GM12878 (cell line): Measurements from ENCODE around the gene TMEM266. TPM values are rescaled to one million over a fixed set of nuclear protein-coding genes. Genes with fewer than 3 reads are reported as not detected.

Experiments
- ATAC-seq: fragments of 200-7000 bp; cut with Tn5 transposase; 3 replicates; pipeline ENCODE4 v1.9.1; 2020; ENCODE audit warnings: mild to moderate bottlenecking, moderate library complexity
- BruUV-seq: library from RNA; stranded (reverse); fragments of 400-500 nt; replicated peaks from 2 replicates; lab custom pipeline; 2021; lab: Mats Ljungman, UMichigan
- CTCF ChIA-PET: fragments of 300-600 bp; sonication (Branson Sonifier 250); formaldehyde crosslinking; extraction: SDS; loops from one replicate; lab custom pipeline; 2021; ENCODE audit warnings: inconsistent platforms; lab: Yijun Ruan, JAX
- POLR2A ChIA-PET: fragments of 350-600 bp; formaldehyde crosslinking; extraction: SDS; loops from one replicate; lab custom pipeline; 2021; ENCODE audit warnings: inconsistent platforms; lab: Charles Lee
- RAD21 ChIA-PET: fragments of 300-600 bp; sonication (Branson Sonifier 250); formaldehyde crosslinking; loops from one replicate; lab custom pipeline; 2023; ENCODE audit warnings: antibody characterized with exemption; ENCODE audit not compliant: unreplicated experiment; lab: Charles Lee
- SMC1A ChIA-PET: fragments of 300-600 bp; sonication (Branson Sonifier 250); formaldehyde crosslinking; loops from one replicate; lab custom pipeline; 2023; ENCODE audit not compliant: unreplicated experiment, uncharacterized antibody; lab: Charles Lee
- DNase-seq: peaks from one replicate; pipeline ENCODE4 v3.0.0-alpha.2; 2011; ENCODE audit warnings: low read depth, low spot score
- FAIRE-seq: peaks from 3 replicates; lab custom pipeline; 2011; peaks lifted over from hg19 to GRCh38; lab: Jason Lieb, UNC
- H2AFZ ChIP-seq: 2 replicates; pipeline ENCODE4 v1.6.0; 2011; ENCODE audit warnings: low read depth, low read length, control low read depth; ENCODE audit not compliant: control insufficient read depth
- H3K27ac ChIP-seq: 2 replicates; pipeline ENCODE4 v1.5.1; 2011; ENCODE audit warnings: control low read depth; ENCODE audit not compliant: control insufficient read depth, insufficient read depth
- H3K27me3 ChIP-seq, 2 experiments: replicated peaks in 1 of 2; 2 replicates each; pipeline versions ENCODE4 v1.6.0 to v1.6.1; 2011; ENCODE audit warnings: low read length in 1 of 2; ENCODE audit not compliant: control insufficient read depth in 2 of 2, insufficient read depth in 2 of 2
- H3K36me3 ChIP-seq, 2 experiments: 2 replicates each; pipeline ENCODE4 v1.5.1; 2011; ENCODE audit warnings: low read length in 1 of 2; ENCODE audit not compliant: control insufficient read depth in 2 of 2, insufficient read depth in 2 of 2
- H3K4me1 ChIP-seq: 2 replicates; pipeline ENCODE4 v1.6.1; 2011; ENCODE audit warnings: mild to moderate bottlenecking, low read length, moderate library complexity, mixed read lengths; ENCODE audit not compliant: control insufficient read depth, insufficient read depth
- H3K4me2 ChIP-seq: 2 replicates; pipeline ENCODE4 v1.6.0; 2011; ENCODE audit warnings: control low read depth; ENCODE audit not compliant: control insufficient read depth, insufficient read depth
- H3K4me3 ChIP-seq: fragments of 200-600 bp; sonication (generic); 2 replicates; pipeline ENCODE4 v1.5.1; 2016
- H3K79me2 ChIP-seq: 2 replicates; pipeline ENCODE4 v1.6.0; 2011; ENCODE audit warnings: low read length; ENCODE audit not compliant: control insufficient read depth, insufficient read depth
- H3K9ac ChIP-seq: 2 replicates; pipeline ENCODE4 v1.8.0; 2011; ENCODE audit warnings: low read length, control low read depth, mixed read lengths; ENCODE audit not compliant: control insufficient read depth, insufficient read depth
- H3K9me3 ChIP-seq: replicated peaks from 3 replicates; pipeline ENCODE4 v1.5.1; 2011; ENCODE audit warnings: mild to moderate bottlenecking, low read length; ENCODE audit not compliant: control insufficient read depth, insufficient read depth
- H4K20me1 ChIP-seq: 2 replicates; pipeline ENCODE4 v1.6.0; 2011; ENCODE audit not compliant: control insufficient read depth, insufficient read depth
- ATF7 ChIP-seq: fragments of 450-650 bp; IDR thresholded peaks from 2 replicates; pipeline ENCODE4 v1.6.1; 2016; ENCODE audit warnings: low read depth, mild to moderate bottlenecking
- CBFB ChIP-seq: IDR thresholded peaks from 2 replicates; pipeline ENCODE4 v1.6.1; 2016; ENCODE audit warnings: antibody characterized with exemption, low read depth
- GATAD2B ChIP-seq: fragments of 450-650 bp; conservative IDR thresholded peaks from 2 replicates; pipeline ENCODE4 v1.6.1; 2017; ENCODE audit warnings: low read depth, mild to moderate bottlenecking, moderate library complexity
- JUNB ChIP-seq: IDR thresholded peaks from 2 replicates; pipeline ENCODE4 v1.6.1; 2016; ENCODE audit warnings: antibody characterized with exemption, mild to moderate bottlenecking
- KLF5 ChIP-seq: fragments of 450-650 bp; IDR thresholded peaks from 2 replicates; pipeline ENCODE4 v1.6.1; 2014; ENCODE audit warnings: mild to moderate bottlenecking; ENCODE audit not compliant: partially characterized antibody
- MTA3 ChIP-seq: IDR thresholded peaks from 2 replicates; pipeline ENCODE4 v1.6.1; 2012; ENCODE audit warnings: low read length, inconsistent platforms, borderline replicate concordance
- NFIC ChIP-seq: IDR thresholded peaks from 2 replicates; pipeline ENCODE4 v1.6.1; 2012; ENCODE audit warnings: low read depth, mild to moderate bottlenecking, inconsistent platforms, low read length, moderate library complexity
- NFYB ChIP-seq: IDR thresholded peaks from 2 replicates; pipeline ENCODE4 v1.6.1; 2011; ENCODE audit warnings: low read depth, mild to moderate bottlenecking, low read length, improper control_type of control experiment, moderate library complexity; ENCODE audit not compliant: insufficient read depth
- POLR2AphosphoS2 ChIP-seq: IDR thresholded peaks from 2 replicates; pipeline ENCODE4 v1.6.1; 2011; ENCODE audit warnings: low read depth, mild to moderate bottlenecking, low read length, improper control_type of control experiment, moderate library complexity
- RBBP5 ChIP-seq: fragments of 200-600 bp; sonication (generic); conservative IDR thresholded peaks from 2 replicates; pipeline ENCODE4 v1.6.1; 2016
- SMAD1 ChIP-seq: fragments of 450-650 bp; IDR thresholded peaks from 2 replicates; pipeline ENCODE4 v1.6.1; 2018; ENCODE audit warnings: mild to moderate bottlenecking, low read depth; ENCODE audit not compliant: partially characterized antibody
- ZSCAN29 ChIP-seq: fragments of 450-650 bp; IDR thresholded peaks from 2 replicates; pipeline ENCODE4 v1.6.1; 2017; ENCODE audit warnings: mild to moderate bottlenecking, moderate library complexity
- WGBS: methylation state at CpG from one replicate; pipeline ENCODE4 v1.1.6; 2016; ENCODE audit warnings: low lambda C conversion rate; ENCODE audit not compliant: insufficient replicate concordance, insufficient coverage; ENCODE audit errors: missing lambda C conversion rate; 5-methylcytosine and 5-hydroxymethylcytosine counted together
- in situ Hi-C: fragments of 300-500 bp; cut with MboI; formaldehyde crosslinking; loops from 9 replicates; pipeline ENCODE4 v1.14.3; 2018; ENCODE audit warnings: mixed read lengths
- intact Hi-C: fragments of 100-400 bp; cut with micrococcal nuclease; formaldehyde crosslinking; loops from one replicate; pipeline ENCODE4 v1.14.2; 2022; ENCODE audit not compliant: unreplicated experiment
- polyA plus RNA-seq, 11 experiments: library from polyadenylated mRNA; depleted of rRNA in 4 of 11; unstranded in 6 of 11; stranded (reverse) in 5 of 11; fragments of >200 nt; fragmentation: Nextera tagmentation in 4 of 11; fragmentation: Illumina TruSeq in 1 of 11; extraction: Ambion mirVana in 4 of 11; extraction: Trizol in 1 of 11; gene quantifications; 1 replicate in 1 of 11; 2 replicates in 10 of 11; pipeline versions ENCODE4 v1.2.1 to v1.2.3, GENCODE V29; 2011 to 2016; ENCODE audit warnings: inconsistent platforms in 2 of 11, missing spikeins in 2 of 11, low read depth in 1 of 11
- total RNA-seq, 4 experiments: library from RNA; depleted of rRNA in 3 of 4; stranded (reverse); fragments of >200 nt in 3 of 4; fragmentation: Illumina TruSeq in 1 of 4; extraction: Trizol in 1 of 4; gene quantifications; 2 replicates each; pipeline versions ENCODE4 v1.2.1 to v1.2.3, GENCODE V29; 2013 to 2021
- TF ChIP-seq, protein P1 (sequence below): IDR thresholded peaks from 2 replicates; pipeline ENCODE4 v1.6.1; 2012; ENCODE audit warnings: improper control_type of control experiment, low read depth, low read length; ENCODE audit not compliant: insufficient replicate concordance
- TF ChIP-seq, protein P2 (sequence below): IDR thresholded peaks from 2 replicates; pipeline ENCODE4 v1.6.1; 2012; ENCODE audit warnings: low read length, inconsistent platforms
- TF ChIP-seq, protein P3 (sequence below): fragments of 450-650 bp; formaldehyde crosslinking; IDR thresholded peaks from 2 replicates; pipeline ENCODE4 v1.5.0; 2022; ENCODE audit warnings: mild to moderate bottlenecking, missing genetic modification characterization

TMEM266 gene
- total and polyA plus RNA-seq, 10 of the 15 experiments (the other 5 are each of a cell fraction or from before 2014, with no cell fraction given): 0.11 to 0.70 (median 0.39) TPM

DNA sequence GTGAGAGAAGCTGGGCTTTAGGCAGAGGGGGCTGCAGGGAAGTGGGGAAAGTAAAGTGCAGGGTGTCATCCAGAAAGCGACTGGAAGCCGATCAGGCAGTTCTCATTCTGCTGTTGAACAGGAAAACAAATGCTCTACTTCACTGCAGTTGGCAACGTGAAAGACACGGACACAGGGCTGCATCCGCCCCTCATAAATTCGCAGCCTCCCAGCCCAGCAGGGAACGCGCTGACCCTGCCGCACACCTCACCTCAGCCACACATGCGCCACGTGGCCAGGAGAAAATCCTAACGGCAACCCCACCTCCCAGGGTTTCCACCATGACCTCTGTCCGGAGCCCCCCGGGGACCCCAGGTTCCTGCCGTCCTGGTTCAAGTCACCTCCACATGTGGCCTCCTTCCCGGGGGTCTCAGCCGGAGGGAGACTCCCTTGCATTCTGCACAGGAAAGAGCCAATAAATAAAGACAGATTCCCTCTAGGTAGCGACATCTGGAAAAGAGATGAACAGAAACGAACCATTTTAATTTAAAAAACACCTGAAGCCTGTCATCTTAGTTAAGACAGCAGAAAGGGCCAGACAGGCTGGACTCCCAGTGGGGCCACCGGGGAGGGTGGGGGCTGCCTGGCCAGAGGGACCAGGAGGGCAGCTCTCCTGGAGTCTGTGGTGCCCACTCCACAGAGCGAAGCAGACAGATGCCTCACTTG, 118.7 kb downstream of the TMEM266 start:
- in situ Hi-C loops (no loop called here), intact Hi-C loops (no loop called here)
- POLR2A ChIA-PET: no interaction called here
- no peak overlapping the region for H2AFZ ChIP-seq
- no peaks in the 10 kb centered on the region for H3K9me3 ChIP-seq
- H3K9ac ChIP-seq: no peak overlapping the region
- SMC1A ChIA-PET: no interaction called here
- no TSS peak for BruUV-seq
- H3K4me2 ChIP-seq: no peak overlapping the region
- FAIRE-seq (no peak), DNase-seq (no peak), ATAC-seq (no peak)
- peaks cover 12% of the 10 kb centered on the region for H3K4me1 ChIP-seq
- peaks cover 0 to 4% of the 10 kb centered on the region in 2 experiments for H3K27me3 ChIP-seq
- H3K79me2 ChIP-seq: no peaks in the 10 kb centered on the region
- RAD21 ChIA-PET: no interaction called here
- H4K20me1 ChIP-seq: no peaks in the 10 kb centered on the region; the same call in 1 of the 2 replicates
- no peak overlapping the region for H3K4me3 ChIP-seq
- H3K27ac ChIP-seq: no peak overlapping the region
- H3K36me3 ChIP-seq: no peaks in the 10 kb centered on the region
- CTCF ChIA-PET: no interaction called here
- 70% methylated on average over 21 of the region's 21 CpGs for WGBS
- no peak for TF ChIP-seq NFYB
- TF ChIP-seq NFIC: no peak
- no peak for TF ChIP-seq SMAD1
- TF ChIP-seq, protein P1, sequence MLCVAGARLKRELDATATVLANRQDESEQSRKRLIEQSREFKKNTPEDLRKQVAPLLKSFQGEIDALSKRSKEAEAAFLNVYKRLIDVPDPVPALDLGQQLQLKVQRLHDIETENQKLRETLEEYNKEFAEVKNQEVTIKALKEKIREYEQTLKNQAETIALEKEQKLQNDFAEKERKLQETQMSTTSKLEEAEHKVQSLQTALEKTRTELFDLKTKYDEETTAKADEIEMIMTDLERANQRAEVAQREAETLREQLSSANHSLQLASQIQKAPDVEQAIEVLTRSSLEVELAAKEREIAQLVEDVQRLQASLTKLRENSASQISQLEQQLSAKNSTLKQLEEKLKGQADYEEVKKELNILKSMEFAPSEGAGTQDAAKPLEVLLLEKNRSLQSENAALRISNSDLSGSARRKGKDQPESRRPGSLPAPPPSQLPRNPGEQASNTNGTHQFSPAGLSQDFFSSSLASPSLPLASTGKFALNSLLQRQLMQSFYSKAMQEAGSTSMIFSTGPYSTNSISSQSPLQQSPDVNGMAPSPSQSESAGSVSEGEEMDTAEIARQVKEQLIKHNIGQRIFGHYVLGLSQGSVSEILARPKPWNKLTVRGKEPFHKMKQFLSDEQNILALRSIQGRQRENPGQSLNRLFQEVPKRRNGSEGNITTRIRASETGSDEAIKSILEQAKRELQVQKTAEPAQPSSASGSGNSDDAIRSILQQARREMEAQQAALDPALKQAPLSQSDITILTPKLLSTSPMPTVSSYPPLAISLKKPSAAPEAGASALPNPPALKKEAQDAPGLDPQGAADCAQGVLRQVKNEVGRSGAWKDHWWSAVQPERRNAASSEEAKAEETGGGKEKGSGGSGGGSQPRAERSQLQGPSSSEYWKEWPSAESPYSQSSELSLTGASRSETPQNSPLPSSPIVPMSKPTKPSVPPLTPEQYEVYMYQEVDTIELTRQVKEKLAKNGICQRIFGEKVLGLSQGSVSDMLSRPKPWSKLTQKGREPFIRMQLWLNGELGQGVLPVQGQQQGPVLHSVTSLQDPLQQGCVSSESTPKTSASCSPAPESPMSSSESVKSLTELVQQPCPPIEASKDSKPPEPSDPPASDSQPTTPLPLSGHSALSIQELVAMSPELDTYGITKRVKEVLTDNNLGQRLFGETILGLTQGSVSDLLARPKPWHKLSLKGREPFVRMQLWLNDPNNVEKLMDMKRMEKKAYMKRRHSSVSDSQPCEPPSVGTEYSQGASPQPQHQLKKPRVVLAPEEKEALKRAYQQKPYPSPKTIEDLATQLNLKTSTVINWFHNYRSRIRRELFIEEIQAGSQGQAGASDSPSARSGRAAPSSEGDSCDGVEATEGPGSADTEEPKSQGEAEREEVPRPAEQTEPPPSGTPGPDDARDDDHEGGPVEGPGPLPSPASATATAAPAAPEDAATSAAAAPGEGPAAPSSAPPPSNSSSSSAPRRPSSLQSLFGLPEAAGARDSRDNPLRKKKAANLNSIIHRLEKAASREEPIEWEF: no peak
- TF ChIP-seq JUNB: no peak
- TF ChIP-seq GATAD2B: no peak
- TF ChIP-seq RBBP5: no peak
- no peak for TF ChIP-seq ZSCAN29
- TF ChIP-seq, protein P2, sequence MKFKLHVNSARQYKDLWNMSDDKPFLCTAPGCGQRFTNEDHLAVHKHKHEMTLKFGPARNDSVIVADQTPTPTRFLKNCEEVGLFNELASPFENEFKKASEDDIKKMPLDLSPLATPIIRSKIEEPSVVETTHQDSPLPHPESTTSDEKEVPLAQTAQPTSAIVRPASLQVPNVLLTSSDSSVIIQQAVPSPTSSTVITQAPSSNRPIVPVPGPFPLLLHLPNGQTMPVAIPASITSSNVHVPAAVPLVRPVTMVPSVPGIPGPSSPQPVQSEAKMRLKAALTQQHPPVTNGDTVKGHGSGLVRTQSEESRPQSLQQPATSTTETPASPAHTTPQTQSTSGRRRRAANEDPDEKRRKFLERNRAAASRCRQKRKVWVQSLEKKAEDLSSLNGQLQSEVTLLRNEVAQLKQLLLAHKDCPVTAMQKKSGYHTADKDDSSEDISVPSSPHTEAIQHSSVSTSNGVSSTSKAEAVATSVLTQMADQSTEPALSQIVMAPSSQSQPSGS: no peak
- TF ChIP-seq POLR2AphosphoS2: no peak
- TF ChIP-seq KLF5: no peak
- no peak for TF ChIP-seq ATF7
- TF ChIP-seq MTA3: no peak
- TF ChIP-seq, protein P3, sequence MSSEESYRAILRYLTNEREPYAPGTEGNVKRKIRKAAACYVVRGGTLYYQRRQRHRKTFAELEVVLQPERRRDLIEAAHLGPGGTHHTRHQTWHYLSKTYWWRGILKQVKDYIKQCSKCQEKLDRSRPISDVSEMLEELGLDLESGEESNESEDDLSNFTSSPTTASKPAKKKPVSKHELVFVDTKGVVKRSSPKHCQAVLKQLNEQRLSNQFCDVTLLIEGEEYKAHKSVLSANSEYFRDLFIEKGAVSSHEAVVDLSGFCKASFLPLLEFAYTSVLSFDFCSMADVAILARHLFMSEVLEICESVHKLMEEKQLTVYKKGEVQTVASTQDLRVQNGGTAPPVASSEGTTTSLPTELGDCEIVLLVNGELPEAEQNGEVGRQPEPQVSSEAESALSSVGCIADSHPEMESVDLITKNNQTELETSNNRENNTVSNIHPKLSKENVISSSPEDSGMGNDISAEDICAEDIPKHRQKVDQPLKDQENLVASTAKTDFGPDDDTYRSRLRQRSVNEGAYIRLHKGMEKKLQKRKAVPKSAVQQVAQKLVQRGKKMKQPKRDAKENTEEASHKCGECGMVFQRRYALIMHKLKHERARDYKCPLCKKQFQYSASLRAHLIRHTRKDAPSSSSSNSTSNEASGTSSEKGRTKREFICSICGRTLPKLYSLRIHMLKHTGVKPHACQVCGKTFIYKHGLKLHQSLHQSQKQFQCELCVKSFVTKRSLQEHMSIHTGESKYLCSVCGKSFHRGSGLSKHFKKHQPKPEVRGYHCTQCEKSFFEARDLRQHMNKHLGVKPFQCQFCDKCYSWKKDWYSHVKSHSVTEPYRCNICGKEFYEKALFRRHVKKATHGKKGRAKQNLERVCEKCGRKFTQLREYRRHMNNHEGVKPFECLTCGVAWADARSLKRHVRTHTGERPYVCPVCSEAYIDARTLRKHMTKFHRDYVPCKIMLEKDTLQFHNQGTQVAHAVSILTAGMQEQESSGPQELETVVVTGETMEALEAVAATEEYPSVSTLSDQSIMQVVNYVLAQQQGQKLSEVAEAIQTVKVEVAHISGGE: no peak
- no peak for TF ChIP-seq CBFB
